ENCODE results near the gene SUPT4H1. TPM values are rescaled to one million over a fixed set of nuclear protein-coding genes. Genes with fewer than 3 reads are reported as not detected.

SUPT4H1 gene
- total and polyA plus RNA-seq, 9 of the 15 experiments (the other 6 are each of a cell fraction or from before 2014, with no cell fraction given): 62.1 to 320 (median 117) TPM

DNA sequence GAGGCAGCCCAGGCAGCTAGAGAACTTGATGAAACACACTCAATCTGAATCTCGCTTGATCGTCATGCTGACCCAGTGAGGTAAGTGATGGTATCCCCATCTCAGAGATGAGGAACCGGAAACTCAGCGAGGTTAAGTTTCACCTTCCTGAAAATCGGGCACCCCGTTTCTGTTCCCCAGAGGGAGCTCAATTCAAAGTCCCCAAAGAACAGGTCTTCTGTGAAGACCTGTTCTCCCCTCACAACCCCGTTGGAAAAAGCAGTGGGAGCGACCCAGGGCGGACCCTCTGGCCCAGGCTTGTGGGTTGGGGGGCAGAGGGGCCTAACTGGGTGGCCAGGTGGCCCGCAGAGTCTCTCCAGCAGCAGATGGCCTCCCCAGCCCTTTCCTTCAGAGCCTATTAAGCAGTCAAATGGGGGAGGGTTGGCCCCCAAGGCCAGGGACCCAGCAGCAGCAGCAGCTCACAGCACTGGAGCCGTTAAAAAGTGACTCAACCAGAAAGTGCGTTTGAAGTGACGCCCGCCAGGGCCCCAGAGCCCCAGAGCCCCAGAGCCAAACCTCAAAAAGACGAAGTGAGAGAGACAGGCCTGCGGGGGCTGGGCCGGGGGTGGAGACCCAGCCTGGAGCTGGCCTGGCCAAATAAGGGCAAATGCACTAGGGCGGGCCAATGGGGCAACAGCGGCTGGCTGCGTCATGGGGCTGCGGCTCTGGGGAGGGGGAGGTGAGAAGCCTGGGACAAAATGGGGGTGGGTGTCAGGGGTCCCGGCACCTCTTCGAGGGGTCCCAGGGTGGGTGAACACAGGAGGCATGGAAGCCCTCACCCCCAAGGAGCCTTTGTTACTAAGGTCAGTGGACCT is 14.2 kb downstream of the SUPT4H1 start (continued):
- TF ChIP-seq, protein P1, sequence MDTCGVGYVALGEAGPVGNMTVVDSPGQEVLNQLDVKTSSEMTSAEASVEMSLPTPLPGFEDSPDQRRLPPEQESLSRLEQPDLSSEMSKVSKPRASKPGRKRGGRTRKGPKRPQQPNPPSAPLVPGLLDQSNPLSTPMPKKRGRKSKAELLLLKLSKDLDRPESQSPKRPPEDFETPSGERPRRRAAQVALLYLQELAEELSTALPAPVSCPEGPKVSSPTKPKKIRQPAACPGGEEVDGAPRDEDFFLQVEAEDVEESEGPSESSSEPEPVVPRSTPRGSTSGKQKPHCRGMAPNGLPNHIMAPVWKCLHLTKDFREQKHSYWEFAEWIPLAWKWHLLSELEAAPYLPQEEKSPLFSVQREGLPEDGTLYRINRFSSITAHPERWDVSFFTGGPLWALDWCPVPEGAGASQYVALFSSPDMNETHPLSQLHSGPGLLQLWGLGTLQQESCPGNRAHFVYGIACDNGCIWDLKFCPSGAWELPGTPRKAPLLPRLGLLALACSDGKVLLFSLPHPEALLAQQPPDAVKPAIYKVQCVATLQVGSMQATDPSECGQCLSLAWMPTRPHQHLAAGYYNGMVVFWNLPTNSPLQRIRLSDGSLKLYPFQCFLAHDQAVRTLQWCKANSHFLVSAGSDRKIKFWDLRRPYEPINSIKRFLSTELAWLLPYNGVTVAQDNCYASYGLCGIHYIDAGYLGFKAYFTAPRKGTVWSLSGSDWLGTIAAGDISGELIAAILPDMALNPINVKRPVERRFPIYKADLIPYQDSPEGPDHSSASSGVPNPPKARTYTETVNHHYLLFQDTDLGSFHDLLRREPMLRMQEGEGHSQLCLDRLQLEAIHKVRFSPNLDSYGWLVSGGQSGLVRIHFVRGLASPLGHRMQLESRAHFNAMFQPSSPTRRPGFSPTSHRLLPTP (IDR thresholded peaks at IDR 0.05; ENCODE audit: borderline replicate concordance, extremely low read depth, insufficient read length): no peak
- TF ChIP-seq ZNF445 (CRISPR knock-in tag; IDR thresholded peaks at IDR 0.05; ENCODE audit: low read depth) (0 out of 2 replicates have a peak, but pooled peaks have one; percentile 7), XRCC4 (IDR thresholded peaks at IDR 0.05; ENCODE audit: extremely low read depth, insufficient read depth, insufficient read length) (no peak), BRD4 (IDR thresholded peaks at IDR 0.05) (peak; percentile 94), KHSRP (IDR thresholded peaks at IDR 0.05) (no peak), KLF10 (CRISPR knock-in tag; IDR thresholded peaks at IDR 0.05) (no peak), SIRT6 (IDR thresholded peaks at IDR 0.05; ENCODE audit: low read depth, low read length) (no peak), SRF (CRISPR knock-in tag; IDR thresholded peaks at IDR 0.05) (peak; percentile 100), MTA2 (IDR thresholded peaks at IDR 0.05; ENCODE audit: low read depth) (no peak; the same call in none of the 2 replicates), CBFA2T2 (conservative IDR thresholded peaks at IDR 0.05) (no peak; the same call in 1 of the 2 replicates), NFIX (CRISPR knock-in tag; IDR thresholded peaks at IDR 0.05; ENCODE audit: low read depth) (no peak), RBBP5 (IDR thresholded peaks at IDR 0.05; ENCODE audit: borderline replicate concordance, insufficient read depth, low read length, poor library complexity, severe bottlenecking) (peak; percentile 45)
- TF ChIP-seq, protein P2, sequence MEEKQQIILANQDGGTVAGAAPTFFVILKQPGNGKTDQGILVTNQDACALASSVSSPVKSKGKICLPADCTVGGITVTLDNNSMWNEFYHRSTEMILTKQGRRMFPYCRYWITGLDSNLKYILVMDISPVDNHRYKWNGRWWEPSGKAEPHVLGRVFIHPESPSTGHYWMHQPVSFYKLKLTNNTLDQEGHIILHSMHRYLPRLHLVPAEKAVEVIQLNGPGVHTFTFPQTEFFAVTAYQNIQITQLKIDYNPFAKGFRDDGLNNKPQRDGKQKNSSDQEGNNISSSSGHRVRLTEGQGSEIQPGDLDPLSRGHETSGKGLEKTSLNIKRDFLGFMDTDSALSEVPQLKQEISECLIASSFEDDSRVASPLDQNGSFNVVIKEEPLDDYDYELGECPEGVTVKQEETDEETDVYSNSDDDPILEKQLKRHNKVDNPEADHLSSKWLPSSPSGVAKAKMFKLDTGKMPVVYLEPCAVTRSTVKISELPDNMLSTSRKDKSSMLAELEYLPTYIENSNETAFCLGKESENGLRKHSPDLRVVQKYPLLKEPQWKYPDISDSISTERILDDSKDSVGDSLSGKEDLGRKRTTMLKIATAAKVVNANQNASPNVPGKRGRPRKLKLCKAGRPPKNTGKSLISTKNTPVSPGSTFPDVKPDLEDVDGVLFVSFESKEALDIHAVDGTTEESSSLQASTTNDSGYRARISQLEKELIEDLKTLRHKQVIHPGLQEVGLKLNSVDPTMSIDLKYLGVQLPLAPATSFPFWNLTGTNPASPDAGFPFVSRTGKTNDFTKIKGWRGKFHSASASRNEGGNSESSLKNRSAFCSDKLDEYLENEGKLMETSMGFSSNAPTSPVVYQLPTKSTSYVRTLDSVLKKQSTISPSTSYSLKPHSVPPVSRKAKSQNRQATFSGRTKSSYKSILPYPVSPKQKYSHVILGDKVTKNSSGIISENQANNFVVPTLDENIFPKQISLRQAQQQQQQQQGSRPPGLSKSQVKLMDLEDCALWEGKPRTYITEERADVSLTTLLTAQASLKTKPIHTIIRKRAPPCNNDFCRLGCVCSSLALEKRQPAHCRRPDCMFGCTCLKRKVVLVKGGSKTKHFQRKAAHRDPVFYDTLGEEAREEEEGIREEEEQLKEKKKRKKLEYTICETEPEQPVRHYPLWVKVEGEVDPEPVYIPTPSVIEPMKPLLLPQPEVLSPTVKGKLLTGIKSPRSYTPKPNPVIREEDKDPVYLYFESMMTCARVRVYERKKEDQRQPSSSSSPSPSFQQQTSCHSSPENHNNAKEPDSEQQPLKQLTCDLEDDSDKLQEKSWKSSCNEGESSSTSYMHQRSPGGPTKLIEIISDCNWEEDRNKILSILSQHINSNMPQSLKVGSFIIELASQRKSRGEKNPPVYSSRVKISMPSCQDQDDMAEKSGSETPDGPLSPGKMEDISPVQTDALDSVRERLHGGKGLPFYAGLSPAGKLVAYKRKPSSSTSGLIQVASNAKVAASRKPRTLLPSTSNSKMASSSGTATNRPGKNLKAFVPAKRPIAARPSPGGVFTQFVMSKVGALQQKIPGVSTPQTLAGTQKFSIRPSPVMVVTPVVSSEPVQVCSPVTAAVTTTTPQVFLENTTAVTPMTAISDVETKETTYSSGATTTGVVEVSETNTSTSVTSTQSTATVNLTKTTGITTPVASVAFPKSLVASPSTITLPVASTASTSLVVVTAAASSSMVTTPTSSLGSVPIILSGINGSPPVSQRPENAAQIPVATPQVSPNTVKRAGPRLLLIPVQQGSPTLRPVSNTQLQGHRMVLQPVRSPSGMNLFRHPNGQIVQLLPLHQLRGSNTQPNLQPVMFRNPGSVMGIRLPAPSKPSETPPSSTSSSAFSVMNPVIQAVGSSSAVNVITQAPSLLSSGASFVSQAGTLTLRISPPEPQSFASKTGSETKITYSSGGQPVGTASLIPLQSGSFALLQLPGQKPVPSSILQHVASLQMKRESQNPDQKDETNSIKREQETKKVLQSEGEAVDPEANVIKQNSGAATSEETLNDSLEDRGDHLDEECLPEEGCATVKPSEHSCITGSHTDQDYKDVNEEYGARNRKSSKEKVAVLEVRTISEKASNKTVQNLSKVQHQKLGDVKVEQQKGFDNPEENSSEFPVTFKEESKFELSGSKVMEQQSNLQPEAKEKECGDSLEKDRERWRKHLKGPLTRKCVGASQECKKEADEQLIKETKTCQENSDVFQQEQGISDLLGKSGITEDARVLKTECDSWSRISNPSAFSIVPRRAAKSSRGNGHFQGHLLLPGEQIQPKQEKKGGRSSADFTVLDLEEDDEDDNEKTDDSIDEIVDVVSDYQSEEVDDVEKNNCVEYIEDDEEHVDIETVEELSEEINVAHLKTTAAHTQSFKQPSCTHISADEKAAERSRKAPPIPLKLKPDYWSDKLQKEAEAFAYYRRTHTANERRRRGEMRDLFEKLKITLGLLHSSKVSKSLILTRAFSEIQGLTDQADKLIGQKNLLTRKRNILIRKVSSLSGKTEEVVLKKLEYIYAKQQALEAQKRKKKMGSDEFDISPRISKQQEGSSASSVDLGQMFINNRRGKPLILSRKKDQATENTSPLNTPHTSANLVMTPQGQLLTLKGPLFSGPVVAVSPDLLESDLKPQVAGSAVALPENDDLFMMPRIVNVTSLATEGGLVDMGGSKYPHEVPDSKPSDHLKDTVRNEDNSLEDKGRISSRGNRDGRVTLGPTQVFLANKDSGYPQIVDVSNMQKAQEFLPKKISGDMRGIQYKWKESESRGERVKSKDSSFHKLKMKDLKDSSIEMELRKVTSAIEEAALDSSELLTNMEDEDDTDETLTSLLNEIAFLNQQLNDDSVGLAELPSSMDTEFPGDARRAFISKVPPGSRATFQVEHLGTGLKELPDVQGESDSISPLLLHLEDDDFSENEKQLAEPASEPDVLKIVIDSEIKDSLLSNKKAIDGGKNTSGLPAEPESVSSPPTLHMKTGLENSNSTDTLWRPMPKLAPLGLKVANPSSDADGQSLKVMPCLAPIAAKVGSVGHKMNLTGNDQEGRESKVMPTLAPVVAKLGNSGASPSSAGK (IDR thresholded peaks at IDR 0.05): peak; percentile 51; the same call in 1 of the 2 replicates
